SJSA1 (cell line): Measurements from ENCODE around the gene SORD. TPM values are rescaled to one million over a fixed set of nuclear protein-coding genes. Genes with fewer than 3 reads are reported as not detected.
"Not testable (repeated sequence)": the region's sequence is repeated elsewhere in the genome, so short reads cannot be mapped to it uniquely, and the experiment has no call there.

Source experiments
- DNase-seq, 2 experiments: peaks; one replicate each; pipeline ENCODE4 v3.0.0-alpha.2; 2015 to 2020; ENCODE audit warnings: low spot score in 2 of 2, low read depth in 1 of 2
- H3K27ac ChIP-seq: fragments of 250-450 bp; sonication (Bioruptor Pico); 2 replicates; pipeline ENCODE4 v1.5.1; 2020; ENCODE audit warnings: mild to moderate bottlenecking, moderate library complexity
- H3K27me3 ChIP-seq: fragments of 250-450 bp; sonication (Bioruptor Pico); replicated peaks from 2 replicates; pipeline ENCODE4 v1.5.1; 2020; ENCODE audit warnings: mild to moderate bottlenecking, moderate library complexity
- H3K36me3 ChIP-seq: fragments of 250-450 bp; sonication (Bioruptor Pico); 2 replicates; pipeline ENCODE4 v1.5.1; 2020; ENCODE audit warnings: mild to moderate bottlenecking
- H3K4me1 ChIP-seq: fragments of 250-450 bp; sonication (Bioruptor Pico); replicated peaks from 2 replicates; pipeline ENCODE4 v1.6.1; 2021; ENCODE audit warnings: mild to moderate bottlenecking
- H3K4me3 ChIP-seq: fragments of 250-450 bp; sonication (Bioruptor Pico); 2 replicates; pipeline ENCODE4 v1.5.1; 2020; ENCODE audit warnings: mild to moderate bottlenecking
- H3K9me3 ChIP-seq: fragments of 250-450 bp; sonication (Bioruptor Pico); replicated peaks from 2 replicates; pipeline ENCODE4 v1.5.1; 2020; ENCODE audit warnings: mild to moderate bottlenecking
- total RNA-seq: library from RNA; depleted of rRNA; stranded (reverse); fragments of >200 nt; shearing (Covaris generic); gene quantifications from 2 replicates; pipeline ENCODE4 v1.2.3, GENCODE V29; 2014

The SORD gene
- total RNA-seq, 1 experiment from 2014 or later, result 25.9 TPM

DNA sequence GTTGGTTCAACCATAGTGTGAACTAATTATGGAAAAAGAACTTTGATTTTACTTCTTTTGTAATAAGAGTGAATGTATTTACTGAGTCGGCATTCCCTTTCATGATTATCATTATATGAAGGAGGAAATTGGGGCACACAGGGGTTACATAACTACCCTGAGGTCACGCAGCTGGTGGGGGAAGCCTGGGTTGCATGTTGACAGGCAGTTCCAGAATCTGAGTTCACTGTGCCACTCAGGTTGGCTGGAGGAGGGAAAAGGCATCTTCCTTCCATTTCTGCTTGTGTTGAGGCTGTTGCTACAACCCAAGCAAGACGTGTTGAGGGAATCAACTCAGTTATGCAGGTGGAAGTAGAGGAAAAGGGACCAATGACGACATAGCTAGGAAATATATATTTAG is 11.1 kb downstream of the SORD start:
- H3K27ac ChIP-seq, result not testable (repeated sequence)

DNA sequence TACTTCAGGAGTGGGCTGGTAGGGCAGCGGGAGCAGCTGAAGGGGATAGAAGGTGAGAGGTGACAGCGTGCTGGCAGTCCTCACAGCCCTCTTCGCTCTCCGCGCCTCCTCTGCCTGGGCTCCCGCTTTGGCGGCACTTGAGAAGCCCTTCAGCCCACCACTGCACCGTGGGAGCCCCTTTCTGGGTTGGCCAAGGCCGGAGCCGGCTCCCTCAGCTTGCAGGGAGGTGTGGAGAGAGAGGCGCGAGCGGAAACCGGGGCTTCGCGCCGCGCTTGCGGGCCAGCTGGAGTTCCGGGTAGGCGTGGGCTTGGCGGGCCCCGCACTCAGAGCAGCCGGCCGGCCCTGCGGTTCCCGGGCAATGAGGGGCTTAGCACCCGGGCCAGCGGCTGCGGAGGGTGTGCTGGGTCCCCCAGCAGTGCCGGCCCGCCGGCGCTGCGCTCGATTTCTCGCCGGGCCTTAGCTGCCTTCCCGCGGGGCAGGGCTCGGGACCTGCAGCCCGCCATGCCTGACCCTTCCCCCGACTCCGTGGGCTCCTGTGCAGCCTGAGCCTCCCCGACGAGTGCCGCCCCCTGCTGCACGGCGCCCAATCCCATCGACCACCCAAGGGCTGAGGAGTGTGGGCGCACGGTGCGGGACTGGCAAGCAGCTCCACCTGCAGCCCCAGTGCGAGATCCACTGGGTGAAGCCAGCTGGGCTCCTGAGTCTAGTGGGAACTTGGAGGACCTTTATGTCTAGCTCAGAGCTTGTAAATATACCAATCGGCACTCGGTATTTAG is 11.8 kb downstream of the SORD start:
- H3K36me3 ChIP-seq, H3K4me3 ChIP-seq, H3K9me3 ChIP-seq, DNase-seq, H3K4me1 ChIP-seq, H3K27ac ChIP-seq, H3K27me3 ChIP-seq: not testable (repeated sequence)

More for the DNA sequence above, 11.1 kb downstream of the SORD start:
- not testable (repeated sequence) for H3K4me1 ChIP-seq, H3K9me3 ChIP-seq, H3K36me3 ChIP-seq, H3K27me3 ChIP-seq, H3K4me3 ChIP-seq, DNase-seq

DNA sequence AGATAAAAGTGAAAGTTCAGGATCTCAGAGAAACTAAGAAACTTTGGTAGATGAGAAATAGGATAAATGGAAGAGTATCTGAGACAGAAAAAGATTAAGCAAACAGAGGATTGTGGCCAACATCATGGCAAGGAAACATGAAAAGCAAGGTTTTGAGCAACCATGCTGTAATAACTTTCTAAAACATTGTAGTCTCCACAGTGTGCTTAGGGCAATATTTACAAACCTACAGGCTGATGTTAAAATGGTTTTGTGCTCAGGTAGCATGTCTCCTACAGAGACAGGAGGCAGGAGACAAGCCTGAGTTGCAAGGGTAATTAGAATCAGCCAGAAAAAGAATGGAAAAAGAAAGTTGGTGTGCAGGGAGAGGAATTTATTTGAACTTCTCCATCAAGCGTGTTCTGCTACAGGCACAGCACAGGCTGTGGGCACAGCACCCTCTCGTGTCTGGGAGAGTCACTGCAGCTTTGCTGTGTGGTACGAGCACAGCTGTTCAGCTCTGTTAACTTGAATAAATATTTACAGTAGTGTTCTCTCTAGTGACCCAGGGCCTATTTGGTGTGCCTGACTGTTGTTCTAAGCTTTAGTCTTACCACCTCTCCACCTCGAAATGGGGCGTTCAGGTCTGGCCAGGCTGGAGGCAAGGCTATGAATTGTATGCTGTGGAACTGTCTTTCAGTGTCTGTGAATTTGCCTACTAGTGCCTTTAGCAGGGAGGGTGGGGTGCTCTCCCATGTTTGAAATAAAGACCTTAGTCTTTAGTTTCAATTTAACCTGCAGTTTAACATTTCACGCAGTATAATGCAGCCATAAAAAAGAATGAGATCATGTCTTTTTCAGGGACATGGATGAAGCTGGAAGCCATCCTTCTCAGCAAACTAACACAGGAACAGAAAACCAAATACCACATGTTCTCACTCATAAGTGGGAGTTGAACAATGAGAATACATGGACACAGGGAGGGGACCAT is 14.1 kb downstream of the SORD start:
- DNase-seq, result peak; percentile 54 to 76
- not testable (repeated sequence) for H3K9me3 ChIP-seq

DNA sequence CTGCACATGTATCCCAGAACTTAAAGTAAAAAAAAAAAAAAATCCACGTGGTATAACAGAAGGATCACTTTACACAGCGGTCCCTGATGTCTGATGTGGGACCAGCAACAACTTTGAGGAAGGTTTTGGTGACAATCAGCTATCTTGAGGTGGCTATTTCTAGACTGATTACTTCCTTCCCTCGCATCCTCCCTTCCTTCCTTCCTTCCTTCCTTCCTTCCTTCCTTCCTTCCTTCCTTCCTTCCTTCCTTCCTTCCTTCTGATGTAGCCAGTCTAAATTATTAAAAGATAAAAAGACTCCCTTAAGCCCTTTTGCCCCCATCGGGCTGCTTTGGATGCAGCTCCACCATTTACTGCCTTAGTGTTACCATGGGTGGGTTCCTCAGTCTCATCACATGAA is 14.9 kb downstream of the SORD start:
- Histone ChIP-seq H3K36me3 (no peaks in the 10 kb centered on the region), H3K4me1 (no peaks in the 10 kb centered on the region), H3K9me3 (no peaks in the 10 kb centered on the region), H3K27me3 (no peaks in the 10 kb centered on the region), H3K4me3 (no peak overlapping the region), H3K27ac (no peak overlapping the region)
- no peak for DNase-seq

More for the DNA sequence above, 14.1 kb downstream of the SORD start:
- H3K27me3 ChIP-seq, H3K36me3 ChIP-seq, H3K4me3 ChIP-seq, H3K27ac ChIP-seq, H3K4me1 ChIP-seq: not testable (repeated sequence)

DNA sequence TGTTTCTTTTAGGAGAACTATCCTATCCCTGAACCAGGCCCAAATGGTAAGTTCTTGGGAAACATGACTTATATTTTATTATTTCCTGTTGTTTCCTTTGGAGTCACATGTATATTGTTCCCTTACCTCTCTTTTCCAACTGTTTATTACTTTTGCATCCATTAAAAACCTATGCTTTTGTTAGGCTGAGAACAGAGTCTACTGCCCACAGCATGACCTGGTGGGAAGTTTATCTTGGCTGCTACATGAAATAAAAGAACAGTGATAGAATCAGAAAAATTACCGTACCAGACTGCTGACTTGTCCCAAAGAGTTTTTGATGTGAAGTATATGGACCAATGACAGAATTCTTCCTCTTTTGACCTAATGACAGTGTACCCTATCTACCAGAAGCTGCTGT is 17.4 kb downstream of the SORD start:
- H3K27ac ChIP-seq, DNase-seq, H3K4me1 ChIP-seq, H3K36me3 ChIP-seq, H3K9me3 ChIP-seq, H3K27me3 ChIP-seq, H3K4me3 ChIP-seq: not testable (repeated sequence)

DNA sequence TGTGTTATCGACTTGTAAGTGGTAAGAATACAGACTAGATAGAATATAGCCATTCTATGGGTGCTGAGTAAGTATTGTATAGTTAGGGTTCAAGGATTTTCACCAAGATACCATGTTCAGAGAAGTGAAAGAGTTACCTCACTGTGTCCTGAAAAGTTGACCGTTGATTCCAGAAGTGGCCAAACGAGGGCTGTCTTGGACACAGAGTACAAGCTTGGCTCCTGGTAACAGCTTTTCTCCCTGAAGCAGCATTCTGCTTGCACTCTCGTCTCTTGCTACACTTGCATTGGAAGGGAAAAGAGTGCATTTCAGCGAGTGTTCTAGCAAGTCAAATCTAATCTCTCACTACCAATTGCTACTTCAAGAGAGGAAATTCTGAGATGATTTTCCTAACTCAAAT is 18.5 kb downstream of the SORD start:
- not testable (repeated sequence) for H3K27ac ChIP-seq, H3K4me1 ChIP-seq, H3K36me3 ChIP-seq, H3K9me3 ChIP-seq, H3K27me3 ChIP-seq, DNase-seq, H3K4me3 ChIP-seq

DNA sequence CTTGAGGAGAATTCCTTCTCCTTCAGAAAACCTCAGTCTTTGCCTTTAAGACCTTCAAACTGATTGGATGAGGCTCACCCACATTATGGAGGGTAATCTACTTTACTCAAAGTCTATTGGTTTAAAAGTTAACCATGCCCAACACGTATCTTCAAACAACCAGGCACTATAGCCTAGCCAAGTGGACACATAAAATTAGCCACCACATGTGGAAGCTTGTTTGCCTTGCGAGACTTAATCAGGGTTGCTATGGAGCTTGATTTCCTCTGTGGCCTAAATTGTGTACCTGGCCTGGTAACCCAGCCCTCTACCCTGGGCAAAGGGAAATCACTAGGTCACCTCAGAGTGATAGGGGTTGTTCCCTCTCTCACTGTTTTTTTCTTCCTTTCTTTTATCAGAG is 19.9 kb downstream of the SORD start:
- DNase-seq, H3K9me3 ChIP-seq, H3K27me3 ChIP-seq, H3K4me1 ChIP-seq, H3K36me3 ChIP-seq, H3K27ac ChIP-seq, H3K4me3 ChIP-seq: not testable (repeated sequence)

DNA sequence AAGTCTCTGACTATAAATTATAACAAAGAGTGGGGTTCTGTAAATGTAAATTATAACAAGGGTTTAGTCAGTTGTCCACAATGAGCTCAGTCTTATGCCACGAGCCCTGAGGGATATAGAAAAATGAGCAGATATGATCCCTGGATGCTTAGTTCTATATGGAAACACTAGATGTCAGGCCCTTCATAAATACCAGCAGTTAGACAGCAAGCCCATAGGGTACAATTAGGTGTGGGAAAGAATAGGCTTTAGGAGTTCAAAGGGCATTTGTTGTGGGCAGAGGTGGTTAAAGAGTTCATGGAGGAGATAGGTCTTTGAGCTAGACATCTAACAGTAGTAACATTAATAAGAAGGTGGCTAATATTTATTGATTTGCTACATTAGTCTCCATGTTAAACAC is 21.3 kb downstream of the SORD start:
- not testable (repeated sequence) for H3K4me1 ChIP-seq, H3K4me3 ChIP-seq, DNase-seq, H3K36me3 ChIP-seq, H3K9me3 ChIP-seq, H3K27me3 ChIP-seq, H3K27ac ChIP-seq

DNA sequence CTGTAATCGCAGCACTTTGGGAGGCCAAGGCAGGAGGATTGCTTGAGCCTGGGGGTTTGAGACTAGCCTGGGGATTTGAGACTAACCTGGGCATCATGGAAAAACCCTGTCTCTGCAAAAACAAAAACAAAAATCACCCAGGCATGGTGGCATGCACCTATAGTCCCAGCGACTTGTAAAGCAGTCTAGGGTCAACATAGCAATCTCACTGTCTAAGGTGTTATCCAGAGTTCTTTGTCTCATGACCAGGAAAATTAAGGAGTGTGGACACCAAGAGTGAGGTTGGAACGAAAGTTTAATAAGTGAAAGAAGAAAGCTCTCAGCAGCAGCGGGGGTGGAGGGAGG is 25.4 kb downstream of the SORD start:
- H3K27ac ChIP-seq, H3K36me3 ChIP-seq, H3K27me3 ChIP-seq, H3K4me3 ChIP-seq, H3K9me3 ChIP-seq, DNase-seq, H3K4me1 ChIP-seq: not testable (repeated sequence)

DNA sequence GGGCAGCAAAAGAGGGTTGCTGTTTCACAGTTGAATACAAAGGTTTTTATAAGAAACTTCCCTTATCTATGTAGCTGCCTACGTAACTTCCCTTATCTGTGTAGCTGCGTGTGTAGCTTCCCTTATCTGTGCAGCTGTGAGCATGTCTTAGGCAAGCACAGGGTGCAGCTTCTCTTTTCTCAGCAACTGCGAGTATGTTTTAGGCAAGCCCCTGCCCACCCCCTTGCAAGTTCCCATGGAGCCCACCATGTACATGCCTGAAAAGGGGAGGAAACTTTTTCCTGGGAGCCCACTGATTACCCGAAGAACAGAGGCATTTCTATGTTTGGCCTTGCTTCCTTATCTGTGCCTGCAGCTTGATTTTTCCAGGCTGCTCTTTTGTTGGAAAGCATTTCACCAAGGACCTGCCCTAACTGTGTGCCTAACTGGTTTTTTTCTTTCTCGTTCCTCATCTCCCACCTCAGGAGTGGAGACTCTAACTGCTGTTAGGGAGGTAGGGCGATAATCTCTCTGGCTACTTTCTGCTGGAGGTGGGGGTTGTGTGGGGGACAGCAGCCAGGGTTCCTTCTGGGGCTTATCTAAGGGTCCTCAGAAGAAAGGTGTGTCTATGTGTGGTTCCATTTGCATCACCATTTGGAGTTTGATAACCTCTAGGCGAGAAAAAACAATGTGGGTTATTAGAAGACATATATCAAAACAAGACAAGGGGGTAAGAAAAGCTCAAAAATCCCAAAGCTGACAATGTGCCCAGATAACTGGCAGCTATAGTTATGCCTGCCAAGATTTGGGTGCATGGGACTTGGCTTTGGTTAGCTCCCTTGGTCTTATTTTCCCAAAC is 26.0 kb downstream of the SORD start:
- Histone ChIP-seq H3K27me3 (no peaks in the 10 kb centered on the region), H3K9me3 (no peaks in the 10 kb centered on the region), H3K36me3 (no peaks in the 10 kb centered on the region), H3K4me3 (no peak overlapping the region), H3K27ac (no peak overlapping the region), H3K4me1 (no peaks in the 10 kb centered on the region)
- no peak for DNase-seq

DNA sequence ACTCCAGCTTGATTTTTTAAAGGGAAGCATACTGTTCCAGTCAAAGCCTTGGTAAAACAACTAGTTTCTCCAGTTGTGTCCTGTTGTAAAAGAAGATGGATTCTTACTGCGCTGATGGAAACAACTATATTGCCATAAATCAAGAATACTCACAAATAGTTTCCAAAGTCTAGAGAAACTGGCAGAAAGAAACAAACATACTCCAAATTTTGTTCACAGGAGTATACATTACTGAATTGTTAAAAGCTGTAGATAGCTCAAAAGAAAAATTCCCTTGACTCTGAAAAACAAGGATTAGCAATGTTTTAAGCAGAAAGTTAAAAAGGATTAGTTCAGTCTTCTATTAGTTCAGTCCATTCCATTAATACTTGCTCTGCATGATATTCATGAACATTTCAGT is 27.6 kb downstream of the SORD start:
- no peaks in the 10 kb centered on the region for H3K4me1 ChIP-seq
- H3K27me3 ChIP-seq, result no peaks in the 10 kb centered on the region
- H3K27ac ChIP-seq, result no peak overlapping the region
- no peak for DNase-seq
- H3K4me3 ChIP-seq, result no peak overlapping the region
- no peaks in the 10 kb centered on the region for H3K9me3 ChIP-seq
- no peaks in the 10 kb centered on the region for H3K36me3 ChIP-seq

DNA sequence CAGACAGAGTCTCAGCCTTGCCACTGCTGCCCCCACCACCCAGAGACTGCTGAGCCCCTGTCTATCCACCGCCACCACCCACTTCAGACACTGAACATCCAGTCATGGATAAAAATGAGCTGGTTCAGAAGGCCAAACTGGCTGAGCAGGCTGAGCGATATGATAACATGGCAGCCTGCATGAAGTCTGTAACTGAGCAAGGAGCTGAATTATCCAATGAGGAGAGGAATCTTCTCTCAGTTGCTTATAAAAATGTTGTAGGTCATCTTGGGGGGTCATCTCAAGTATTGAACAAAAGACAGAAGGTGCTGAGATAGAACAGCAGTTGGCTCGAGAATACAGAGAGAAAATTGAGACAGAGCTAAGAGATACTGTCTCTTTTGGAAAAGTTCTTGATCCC is 29.7 kb downstream of the SORD start:
- DNase-seq, H3K4me3 ChIP-seq, H3K4me1 ChIP-seq, H3K36me3 ChIP-seq, H3K9me3 ChIP-seq, H3K27me3 ChIP-seq, H3K27ac ChIP-seq: not testable (repeated sequence)

DNA sequence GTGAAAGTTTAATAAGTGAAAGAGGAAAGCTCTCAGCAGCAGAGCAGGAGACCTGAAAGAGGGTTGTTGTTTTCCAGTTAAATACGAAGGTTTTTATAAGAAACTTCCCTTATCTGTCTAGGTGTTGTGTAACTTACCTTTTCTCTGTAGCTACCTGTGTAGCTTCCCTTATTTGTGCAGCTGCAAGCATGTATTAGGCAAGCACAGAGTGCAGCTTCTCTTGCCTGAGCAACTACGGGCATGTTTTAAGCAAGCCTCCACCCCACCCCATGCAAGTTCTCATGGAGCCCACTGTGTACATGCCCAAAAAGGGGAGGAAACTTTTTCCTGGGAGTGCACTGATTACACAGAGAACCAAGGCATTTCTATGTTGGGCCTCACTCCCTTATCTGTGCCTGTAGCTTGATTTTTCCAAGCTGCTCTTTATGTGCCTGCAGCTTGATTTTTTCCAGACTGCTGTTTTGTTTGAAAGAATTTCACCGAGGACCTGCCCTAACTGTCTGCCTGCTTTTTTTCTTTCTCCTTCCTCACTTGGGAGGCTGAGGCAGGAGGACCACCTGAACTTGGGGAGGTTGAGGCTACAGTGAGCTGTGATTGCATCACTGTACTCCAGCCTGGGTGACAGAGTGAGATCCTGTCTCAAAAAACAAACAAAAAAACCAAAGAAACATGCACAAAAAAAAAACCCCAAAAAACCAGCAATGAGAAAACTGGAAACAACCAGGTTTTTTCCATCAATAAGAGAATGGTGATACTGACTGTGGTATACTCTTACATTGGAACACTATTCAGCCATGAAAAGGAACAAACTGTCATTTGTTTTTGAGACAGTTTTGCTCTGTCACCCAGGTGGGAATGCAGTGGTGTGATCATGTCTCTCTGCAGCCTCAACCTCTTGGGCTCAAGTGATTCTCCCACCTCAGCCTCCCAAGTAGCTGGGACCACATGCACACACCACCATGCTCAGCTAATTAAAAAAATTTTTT is 36.0 kb downstream of the SORD start:
- H3K36me3 ChIP-seq, DNase-seq, H3K27ac ChIP-seq, H3K4me3 ChIP-seq, H3K9me3 ChIP-seq, H3K4me1 ChIP-seq, H3K27me3 ChIP-seq: not testable (repeated sequence)
